GM18870 (cell line): ENCODE measurements around the gene CCDC33.

Source experiments
- ATAC-seq: cut with Tn5 transposase; IDR thresholded peaks from one replicate; pipeline ENCODE4 v1.9.1; 2021; ENCODE audit warnings: moderate library complexity; ENCODE audit not compliant: unreplicated experiment

CCDC33 gene

DNA sequence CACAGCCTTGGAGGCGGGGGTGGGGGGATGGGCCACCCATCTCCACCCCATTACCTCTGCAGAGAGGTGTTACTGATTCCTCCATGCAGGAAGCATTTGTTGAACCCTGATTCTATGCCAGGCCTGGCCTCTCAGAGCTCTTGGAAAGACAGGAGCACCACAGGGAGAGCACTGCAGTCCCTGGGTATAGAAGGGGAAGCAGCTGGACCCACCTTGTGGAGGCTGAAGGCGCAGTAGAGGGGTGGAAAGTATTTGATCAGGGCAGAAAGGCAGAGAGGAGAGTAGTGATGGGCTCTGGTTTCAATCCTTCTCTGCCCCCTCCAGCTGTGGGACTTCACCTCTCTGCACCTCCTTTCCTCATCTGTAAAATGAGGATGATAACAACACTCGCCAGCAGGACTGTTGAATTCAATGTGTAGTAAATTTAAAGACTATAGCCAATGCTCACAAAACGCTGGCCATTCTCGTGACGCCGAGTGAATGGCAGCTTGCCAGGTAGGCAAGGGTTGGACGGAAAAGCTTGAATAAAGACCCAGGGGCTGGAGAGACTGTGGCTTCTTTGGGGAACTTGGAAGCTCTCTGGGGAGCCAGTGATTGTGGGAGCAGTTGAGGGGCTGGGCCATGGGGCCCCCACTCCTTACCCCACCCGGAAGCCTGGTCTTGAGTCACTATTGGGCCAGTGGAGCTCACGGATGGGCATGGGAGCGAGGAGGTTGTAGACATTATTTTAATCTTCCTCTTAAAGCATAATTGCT lies 8.0 kb upstream of the CCDC33 start:
- no peak for ATAC-seq

DNA sequence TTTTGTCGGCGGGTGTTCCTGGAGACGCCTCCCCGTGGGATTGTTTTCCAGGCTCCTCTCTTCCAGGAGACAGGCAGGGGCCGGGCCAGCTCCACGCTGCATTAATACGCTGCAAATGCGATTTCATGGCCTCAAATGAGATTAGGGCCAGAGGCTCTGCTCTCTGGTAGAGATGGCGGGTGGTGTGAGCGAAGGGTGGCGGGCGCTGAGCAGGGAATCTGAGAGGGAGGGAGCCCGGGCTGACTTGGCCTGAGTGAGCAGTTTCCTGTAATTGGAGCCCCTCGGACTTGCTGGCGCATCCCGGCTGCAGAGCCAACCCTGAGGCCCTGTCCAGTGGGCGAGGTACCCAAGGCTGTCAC lies 7.4 kb upstream of the CCDC33 start:
- ATAC-seq = no peak

DNA sequence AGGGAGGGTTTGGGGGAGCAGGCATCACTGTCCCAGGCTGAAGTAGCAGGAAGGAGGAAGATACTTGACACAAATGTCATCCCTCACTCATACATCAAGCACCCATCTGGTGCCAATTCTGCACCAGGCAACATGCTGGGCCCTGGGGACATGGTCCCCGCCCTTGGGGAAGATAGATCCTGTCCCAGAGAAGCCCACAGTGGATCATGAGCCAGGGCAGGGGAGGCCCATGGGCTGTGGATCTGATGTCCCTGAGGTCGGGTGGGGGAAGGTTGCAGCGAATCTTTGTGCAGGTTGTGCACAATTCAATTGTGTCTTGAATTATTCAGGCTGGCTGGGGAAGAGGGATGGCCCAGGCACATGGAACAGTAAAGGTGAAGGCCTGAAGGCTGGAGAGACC lies 6.4 kb upstream of the CCDC33 start:
- no peak for ATAC-seq

DNA sequence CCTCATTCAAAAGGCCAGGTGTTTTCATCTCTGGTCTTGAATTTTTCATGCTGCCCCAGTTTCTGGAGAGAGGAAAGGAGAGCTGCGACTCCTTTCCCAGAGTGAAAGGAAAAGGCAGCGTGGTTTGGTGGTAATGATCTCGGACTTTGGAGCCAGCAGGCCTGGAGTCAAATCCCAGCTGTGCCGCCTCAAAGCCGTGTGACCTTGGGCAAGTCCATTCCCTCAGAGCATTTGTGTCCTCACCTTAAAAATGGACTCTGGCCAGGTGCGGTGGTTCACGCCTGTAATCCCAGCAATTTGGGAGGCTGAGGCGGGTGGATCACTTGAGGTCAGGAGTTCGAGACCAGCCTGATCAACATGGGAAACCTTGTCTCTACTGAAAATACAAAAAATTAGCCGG lies 4.7 kb upstream of the CCDC33 start:
- ATAC-seq = no peak

DNA sequence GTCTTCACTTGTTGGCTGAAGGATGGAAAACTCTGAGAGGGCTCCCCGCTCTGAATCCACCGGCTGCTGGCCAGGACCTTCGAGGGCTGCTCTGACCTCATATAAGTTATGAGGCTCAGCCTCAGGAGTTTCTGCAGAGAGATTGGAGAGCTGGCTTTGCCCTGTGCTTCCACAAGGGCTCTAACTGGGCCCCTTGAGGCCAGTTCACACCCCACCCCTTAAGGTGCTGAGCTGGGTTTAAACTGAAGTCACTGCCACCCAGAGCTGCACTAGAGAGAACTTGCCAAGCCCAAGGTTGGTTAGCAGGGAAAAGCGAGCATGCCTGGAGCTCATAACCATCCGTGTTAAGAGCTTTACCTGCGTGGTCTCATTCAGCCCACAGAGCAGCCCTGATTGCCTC lies 2.8 kb upstream of the CCDC33 start:
- no peak for ATAC-seq

DNA sequence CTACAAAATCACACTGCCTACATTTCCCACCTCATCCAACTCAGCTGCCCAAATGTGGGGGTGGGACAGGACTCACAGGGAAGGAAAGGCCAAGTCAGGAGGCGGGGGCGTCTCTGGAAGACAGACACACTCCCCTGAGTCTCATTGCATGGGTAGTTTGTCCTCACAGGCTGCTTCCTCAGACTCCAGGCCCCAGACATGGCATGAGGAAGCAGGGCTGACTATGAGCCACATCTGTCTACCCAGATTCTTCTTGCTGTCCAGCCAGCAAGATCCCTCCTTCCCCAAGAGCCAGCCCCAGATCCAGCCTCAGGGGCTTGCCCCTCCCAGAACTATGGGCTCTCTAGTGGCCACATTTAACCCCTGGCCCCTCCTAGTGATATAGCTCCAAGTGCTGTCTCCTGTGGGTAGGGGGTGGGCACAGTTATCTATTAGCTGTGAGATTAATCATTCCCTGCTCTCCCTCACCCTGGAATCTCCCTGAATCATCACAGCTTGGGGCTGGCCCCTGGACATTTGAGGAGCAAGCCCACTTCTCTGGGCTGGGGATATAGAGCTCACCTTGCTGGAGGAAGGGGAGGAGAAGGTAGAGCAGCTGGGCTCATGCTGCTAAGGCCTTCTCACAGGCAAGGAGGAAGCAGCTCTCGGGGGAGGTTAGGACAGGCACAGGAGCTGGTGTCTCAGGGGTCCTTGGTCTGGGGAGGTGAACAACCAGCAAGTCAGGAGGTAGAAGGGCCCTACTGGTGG lies 2.1 kb upstream of the CCDC33 start:
- ATAC-seq = no peak

DNA sequence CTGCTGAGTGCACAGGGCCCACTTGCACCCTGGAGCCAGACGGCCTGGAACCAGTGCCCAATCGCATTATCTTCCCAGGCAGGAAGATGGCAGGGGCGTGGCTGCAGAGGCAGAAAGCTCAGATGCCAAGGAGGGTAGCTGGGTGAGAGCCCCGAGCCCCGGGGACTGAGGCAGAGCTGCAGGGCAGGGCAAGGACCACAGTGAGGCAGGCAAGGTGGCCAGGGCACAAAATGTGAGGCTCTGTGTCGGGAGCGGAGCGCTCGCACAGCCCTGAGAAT lies 1.6 kb upstream of the CCDC33 start:
- ATAC-seq = no peak

DNA sequence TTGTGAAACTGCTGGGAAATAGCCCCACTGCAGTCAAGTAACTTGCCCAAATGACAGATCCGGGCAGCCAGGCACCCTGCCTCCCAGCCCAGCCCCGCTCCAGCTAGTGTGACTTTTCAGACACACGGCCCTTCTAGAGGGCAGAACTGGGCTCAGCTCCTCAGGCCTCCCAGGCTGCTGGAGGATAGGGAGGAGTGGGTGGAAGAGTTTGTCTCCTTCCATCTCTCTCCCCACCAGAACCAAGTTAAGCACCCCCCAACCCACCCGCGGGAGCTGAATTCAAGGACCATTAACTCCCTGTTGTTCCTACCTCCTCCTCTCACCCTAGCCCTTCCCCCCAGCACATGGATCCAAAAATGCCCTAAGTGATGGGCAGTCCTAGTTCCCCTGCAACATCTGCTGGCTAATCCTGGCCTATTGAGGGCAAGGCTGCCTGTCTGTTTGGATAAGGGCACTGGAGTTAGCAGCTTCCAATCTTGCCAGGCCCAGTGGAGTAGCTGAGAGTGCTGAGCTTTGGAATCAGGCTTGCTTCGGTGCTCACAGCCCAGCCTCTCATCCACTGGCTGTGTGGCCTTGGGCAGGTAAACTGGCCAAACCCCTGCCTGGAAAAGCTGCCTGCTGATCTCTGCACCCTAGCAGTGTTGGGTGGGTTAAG lies 3.1 kb downstream of the CCDC33 start:
- ATAC-seq = no peak

DNA sequence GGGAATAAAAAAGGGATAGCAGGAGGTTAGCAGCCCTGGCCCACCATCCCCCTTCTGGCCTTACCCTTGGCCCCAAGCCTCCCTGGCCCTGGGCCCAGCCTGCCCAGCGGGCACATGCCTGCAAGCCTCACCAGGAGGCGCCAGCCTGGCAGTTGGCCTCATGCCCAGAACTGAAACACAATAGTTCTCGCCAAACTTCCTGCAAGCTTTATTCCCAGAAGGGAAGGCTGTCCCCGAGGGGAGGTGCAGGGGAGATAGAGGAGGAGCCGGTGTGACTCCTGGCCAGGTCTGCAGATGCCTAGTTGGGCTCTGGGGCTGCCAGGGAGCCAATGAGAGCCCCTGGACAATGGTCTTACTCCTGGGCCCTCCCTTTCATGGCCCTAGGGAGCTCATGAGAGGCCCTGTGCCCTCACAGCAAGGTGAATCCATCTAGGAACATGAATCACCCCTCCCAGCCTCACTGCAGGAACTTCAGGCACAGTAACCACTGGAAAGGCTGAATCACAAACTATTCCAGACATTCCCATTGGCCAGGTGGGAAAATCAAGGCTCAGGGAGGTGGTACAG lies 4.0 kb downstream of the CCDC33 start:
- no peak for ATAC-seq

DNA sequence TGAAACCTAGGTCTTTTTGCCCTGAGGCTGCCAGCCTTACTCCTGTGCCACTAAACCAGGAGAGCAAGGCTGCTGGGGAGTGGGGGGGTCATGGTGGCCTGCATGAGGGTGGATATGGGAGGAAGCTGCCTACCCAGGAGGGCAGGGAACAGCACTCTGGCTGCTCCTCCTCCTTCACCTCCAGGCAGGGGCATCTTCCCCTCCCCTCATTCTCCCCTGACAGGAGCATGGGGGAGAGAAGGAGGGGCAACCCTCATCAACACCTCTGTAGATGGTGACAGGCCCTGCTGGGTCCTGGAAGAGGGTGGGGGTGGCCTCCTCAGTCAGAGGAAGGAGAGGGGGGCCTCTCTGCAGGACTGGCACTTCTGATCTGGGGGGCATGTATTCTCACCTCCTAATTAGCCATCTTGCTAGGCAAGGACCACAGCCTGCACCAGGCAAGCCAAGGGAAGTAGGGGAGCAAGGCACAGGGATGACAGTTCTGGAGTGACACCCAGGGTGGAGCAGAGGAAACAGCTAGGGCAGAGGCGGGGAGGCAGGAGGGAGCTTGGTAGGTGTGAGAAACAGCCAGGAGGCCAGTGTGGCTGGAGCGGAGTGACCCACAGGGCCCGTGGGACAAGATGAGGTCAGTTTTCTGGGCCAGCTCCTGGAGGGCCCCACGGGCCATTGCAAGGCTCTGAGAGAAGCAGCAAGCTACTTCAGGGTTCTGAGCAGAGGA lies 4.9 kb downstream of the CCDC33 start:
- no peak for ATAC-seq

DNA sequence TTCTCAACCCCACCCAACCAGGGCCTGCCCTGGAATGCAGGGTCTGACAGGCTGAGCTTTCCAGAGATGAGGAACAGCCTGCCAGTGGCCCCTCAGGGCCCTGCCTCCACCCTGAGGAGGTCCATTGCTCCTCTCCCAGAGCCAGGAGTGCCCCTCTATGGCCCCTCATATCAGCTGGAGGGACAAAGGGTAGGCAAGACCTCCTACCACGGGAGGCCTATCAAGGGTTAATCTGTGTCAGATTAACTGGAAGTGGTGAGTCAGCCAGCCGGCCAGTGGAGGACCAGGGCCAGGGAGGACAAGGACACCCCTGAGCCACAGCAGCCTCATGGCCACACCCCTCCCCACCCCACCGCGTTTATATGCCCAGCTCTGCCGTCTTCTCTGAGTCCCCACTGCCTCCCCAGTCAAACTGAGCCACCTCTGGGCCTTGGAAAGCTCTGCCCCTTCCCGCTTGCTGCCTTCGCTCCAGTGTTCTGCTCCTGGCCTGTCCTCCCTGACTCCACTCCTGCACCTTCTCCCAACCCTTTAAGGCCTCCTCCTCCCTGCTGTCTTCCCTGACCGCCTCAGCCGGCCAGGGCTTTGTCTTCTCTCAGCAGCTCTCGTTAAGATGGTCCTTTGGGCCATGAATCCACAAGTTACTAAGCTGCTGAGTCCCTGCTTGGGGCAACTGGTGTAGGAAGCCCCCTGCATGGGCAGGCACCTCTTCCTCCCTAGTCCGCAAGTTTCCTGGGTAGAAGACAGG lies 6.5 kb downstream of the CCDC33 start:
- no peak for ATAC-seq

DNA sequence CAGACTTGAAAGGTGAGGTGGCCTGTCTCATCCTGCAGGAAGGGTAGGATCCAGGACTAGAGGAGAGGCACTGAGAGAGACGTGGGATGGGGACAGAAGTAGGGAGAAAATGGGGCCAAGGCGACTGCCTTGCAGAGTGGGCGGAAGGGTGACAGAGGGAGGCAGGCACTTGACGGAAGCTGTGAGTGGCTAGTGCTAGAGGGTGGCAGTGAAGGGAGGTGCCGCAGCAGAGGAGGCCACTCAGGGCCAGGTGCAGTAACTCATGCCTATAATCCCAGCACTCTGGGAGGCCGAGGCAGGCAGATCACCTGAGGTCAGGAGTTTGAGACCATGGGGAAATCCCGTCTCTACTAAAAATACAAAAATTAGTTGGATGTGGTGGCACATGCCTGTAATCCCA lies 7.3 kb downstream of the CCDC33 start:
- ATAC-seq = no peak

DNA sequence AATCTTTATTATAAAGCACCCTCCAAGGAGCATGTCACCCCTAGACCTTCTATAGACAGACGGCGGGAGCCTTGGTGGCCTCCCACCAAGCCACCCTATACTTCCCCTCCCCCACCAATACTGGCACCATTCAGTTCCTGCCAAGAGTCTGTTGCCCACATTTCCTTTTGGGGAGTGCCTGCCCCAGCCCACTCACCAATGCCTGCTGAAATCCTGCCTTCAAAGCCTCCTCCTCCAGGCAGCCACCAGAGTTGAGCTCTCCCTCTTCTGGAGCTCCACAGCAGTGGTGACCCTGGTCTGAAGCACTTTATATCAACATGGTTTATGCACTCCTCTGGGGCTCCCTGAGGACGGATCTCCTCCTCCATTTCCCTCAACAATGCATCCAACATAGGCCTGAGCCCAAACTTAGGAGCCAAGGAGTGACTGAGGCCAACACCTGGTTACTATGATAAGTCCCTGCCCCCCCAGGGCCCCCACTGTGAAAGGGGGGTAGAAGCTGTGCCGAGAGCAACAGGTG lies 8.8 kb downstream of the CCDC33 start:
- ATAC-seq = no peak

DNA sequence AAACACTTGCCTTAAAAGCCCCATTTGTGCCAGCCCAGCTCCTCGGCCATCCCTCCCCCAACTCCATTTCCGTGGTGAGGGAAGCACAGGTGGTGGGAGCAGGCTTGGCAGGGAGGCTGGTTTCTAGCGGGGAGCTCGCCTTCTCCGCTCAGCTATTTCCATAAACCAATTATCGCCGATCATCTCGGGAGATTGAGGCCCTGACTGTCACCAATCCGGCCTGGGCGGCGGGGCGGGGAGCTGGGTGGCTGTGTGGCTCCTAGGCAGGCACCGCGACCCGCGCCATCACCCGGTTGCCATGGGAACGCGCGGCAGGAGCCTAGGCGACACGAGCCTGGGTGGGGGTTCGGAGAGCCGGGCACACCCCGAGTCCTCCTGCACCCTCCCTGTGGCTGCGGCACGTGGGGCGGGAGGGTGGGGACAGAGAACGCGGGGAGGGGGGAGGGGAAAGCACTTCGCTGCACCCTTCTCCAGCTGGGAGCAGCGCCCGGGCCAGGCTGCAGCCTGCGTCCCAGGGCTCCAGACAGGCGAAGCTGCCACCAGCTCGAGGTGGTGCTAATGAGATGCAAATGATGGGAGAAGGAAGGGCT lies 9.3 kb downstream of the CCDC33 start:
- ATAC-seq = no peak

DNA sequence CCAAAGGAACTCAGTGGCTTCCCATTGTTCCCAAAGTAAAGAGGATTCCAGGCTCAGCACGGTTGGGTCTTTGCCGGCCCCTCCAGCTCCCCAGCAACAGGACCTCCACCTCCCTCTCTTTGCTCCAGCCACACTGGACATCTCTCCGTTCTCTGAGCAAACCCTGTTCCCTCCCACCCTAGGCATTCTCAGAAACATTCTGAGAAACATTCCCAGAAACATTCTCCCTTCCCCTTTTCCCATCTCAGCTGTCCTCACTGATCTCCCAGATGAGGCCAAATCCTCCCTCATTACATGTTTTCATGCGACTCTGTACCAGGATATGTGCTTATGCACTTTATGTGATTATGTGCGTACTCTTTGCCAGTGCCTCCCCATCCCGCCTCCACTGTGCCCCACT lies 14.1 kb downstream of the CCDC33 start:
- ATAC-seq = no peak

DNA sequence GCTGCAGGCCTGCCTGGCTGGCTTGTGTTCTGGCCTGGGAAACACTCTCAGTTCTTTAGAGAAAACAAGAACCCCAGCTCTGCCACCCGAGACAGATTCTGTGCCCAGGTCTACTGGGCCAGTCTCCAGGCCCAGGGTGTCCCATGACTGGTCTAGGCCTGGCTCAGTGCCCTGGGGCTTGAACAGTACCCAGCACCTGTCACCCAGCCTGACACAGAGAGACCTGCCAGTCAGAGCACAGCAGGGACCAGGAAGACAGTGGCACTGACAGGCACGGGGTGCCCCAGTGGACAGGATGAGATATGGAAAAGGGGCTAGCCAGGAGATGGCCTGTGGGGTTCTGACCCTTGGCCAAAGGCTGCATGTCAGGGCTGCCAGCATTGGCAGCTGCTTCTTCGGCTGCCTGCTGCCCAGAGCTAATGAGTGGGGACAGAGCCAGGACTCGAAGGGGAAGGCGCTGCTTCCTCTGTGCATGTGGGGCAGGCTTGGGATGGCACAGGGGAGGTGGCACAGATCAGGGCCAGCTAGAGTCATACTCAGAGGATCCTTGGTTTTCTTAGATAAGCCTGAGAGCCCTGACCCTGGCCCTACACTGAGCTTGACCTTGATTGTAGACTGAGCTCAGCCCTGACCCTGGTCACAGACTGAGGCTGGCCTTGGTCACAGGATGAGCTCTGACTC lies 15.1 kb downstream of the CCDC33 start:
- no peak for ATAC-seq

DNA sequence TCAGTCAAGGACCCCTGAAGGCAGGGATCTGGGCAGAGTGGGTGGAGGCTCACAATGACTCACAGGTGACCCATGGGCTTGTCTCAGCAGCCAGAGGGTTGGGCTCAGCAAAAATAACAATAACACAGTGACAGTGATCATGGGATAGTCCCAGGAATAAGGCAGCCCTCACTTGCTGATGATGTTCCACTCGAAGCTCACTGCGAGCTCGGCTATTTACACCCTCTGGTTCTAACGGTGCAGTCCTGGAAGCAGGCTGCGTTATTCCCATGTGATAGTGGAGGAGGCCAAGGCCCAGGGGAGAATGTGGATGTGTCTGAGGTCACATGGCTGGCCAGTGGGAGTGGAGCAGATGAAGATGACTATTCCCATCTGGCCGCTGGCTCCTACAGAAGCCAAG lies 16.2 kb downstream of the CCDC33 start:
- ATAC-seq = no peak

DNA sequence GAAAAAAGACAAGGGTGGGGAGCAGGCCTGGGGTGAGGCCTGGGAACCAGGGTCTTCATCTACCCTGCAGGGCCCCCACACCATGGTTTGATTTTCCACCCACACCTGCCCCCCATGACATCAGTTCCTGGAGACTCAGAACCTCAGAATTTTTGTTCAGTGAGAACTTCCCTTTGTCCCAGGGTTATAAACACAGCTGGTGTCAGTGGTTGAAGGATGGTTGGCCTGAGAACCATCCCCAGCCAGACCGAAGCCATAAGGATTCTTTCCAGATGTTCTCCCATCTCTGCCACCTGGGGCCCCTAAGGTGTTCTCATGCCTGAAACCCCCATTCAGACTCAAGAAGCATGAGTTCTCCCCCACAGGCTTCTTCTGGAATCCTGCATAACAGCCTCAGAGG lies 16.6 kb downstream of the CCDC33 start:
- ATAC-seq = no peak

DNA sequence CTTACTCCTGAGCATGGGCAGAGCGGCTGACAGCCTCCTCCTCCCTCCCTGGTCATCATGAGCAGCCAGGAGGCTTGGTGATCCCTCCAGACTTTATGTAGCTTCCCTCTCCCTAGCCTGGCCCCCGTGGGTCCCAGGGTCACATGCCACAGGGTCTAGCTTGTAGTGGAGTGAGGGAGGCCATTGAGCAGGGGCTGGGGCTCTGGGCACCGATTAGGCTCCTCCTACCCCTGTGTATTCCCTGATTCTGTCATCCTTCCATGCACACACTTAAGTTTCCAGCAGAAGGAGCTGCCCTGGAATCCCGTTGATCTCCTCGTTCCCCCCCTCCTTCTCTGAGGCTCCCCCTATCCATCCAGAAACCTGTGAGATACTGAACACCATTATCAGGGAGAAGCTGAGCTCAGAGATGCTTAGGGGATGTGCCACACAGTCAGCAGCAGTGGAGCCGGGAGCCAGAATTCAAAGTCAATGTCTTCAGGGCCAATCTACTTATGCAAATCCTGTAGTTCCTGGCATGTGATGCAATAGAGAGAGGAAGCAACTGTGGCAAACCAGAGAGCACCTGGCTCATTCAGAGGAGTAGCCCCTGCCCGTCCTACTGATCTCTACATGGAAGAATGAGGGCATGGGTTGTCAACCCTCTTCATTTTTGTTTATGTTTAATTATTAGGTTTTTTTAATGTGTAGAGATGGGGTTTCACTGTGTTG lies 17.2 kb downstream of the CCDC33 start:
- no peak for ATAC-seq
